GM19463 (cell line): Measurements from ENCODE around the gene CRYBA2.
A peak's percentile ranks its signal among the peaks of the same experiment; 100 is the strongest.

ENCODE experiments used
- ATAC-seq: cut with Tn5 transposase; IDR thresholded peaks from one replicate; pipeline ENCODE4 v1.9.1; 2021; ENCODE audit warnings: mild to moderate bottlenecking, moderate library complexity; ENCODE audit not compliant: unreplicated experiment

CRYBA2 gene

GRCh38 chr2:218999881-219000568 is 6.8 kb upstream of the CRYBA2 start:
- no peak for ATAC-seq

- no peak for ATAC-seq
Observed at GRCh38 chr2:218999021-218999880, 6.0 kb upstream of the CRYBA2 start.

GRCh38 chr2:218998414-218999002 is 5.3 kb upstream of the CRYBA2 start:
- no peak for ATAC-seq

GRCh38 chr2:218997731-218998130 is 4.5 kb upstream of the CRYBA2 start:
- ATAC-seq: no peak

- ATAC-seq: no peak
Observed at GRCh38 chr2:218996937-218997336, 3.7 kb upstream of the CRYBA2 start.

DNA sequence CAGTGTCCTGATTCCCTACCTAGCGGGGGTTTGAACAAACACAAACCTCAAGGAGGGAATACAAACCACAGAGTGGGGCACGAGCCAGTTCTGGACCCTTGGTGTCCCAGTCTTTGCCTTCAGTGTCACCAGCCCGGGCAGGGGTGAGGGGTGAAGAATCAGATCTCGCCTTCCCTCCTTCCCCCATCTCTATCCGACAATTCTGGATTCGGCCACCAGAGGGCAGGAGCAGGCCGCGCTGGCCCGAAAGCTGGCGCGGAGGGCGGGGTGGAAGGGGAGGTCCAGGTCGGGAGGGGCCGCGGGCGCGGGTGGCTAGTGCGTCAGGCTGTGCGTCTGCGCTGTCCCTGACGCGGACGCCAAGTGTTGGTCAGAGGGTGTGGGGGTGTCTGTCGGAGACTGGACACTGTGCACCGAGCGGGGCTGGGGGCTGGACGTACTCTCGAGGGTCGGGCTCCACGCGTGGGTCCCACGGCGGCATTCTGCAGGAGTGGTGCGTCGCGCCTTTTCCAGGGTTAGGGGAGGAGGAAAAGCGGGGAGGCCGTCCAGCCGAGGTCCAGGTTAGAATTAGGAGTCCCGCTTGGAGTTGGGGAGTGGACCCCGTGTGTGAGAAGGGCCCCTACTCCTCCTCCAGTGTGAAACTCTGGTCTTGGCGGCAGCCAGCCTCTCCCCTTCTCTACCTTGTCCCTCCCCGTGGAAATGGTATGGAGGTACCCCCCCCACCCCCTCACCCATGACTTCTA is 2.9 kb upstream of the CRYBA2 start:
- ATAC-seq: peak; percentile 79

DNA sequence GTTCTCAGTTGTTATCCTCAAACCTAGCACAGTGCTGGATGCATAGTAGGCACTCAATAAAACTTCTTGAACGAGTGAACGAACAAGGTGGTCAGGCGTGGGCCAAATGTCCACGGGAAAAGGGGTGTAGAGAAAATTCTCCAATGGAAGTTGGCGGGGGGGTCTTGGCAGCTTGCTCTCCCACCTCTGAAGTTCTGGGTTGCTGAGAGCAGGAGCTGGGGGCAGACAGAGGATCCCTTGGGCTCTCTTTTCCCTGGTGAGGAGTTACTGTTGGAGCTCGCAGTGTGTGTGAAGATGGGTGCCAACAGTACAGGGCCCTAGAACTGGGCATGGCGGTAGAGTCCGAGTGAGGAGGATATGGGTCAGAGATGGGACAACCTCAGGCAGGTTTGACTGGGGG is 2.3 kb upstream of the CRYBA2 start:
- no peak for ATAC-seq

DNA sequence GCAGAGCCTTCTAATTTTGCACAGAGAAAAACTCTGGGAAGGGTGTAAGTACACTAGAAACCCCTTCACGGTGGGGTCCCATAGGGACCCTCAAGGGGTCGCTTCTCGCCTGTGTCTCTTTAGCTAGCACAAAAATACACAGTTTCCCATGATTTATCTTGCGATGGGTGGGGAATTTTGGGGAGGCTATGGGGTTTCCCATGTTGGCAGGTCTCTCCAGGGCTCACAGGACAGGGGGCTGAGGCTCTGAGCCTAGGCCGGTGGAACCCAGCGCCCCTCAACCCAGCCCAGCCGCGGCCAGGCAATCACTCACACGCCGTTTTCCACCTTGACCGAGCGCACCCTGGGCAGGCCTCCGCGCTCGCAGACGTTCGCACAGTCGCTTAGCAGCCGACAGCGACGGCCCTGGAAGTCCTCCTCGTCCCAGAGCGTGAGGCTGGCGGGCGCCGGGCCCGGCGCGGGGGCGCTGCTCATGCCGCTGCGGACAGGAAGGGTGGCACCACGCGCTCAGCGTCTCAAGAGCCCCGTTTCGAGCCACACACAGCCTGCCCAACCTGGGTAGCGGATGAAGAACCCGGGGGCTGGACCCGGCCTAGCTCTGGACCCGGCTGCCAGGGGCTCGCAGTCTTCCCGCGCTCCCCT is 398 bp downstream of the CRYBA2 start:
- no peak for ATAC-seq

GRCh38 chr2:218992196-218992595 is 1.0 kb downstream of the CRYBA2 start:
- ATAC-seq: no peak

- no peak for ATAC-seq
Observed at GRCh38 chr2:218991674-218992168, 1.5 kb downstream of the CRYBA2 start.

DNA sequence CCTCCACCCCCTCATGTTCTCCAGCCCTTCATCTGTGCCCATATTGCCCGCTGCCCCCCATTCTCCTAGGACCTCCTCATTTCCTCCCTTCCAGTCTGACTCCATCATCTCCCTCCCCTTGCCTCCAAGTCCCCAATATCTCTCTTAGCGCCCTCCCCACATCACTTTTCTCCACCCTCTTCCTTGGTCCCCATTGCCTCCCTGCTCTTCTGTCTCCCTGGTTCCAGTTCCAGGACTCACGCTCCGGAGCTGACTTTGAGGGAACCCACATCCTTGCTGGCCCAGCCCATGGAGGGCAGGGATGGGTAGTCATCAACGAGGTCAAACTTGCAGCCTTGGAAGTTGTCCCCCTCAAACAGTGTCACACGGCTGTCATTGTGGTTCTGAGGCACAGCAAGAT is 2.6 kb downstream of the CRYBA2 start:
- ATAC-seq: no peak

- no peak for ATAC-seq
Observed at GRCh38 chr2:218990052-218990451, 3.2 kb downstream of the CRYBA2 start.

DNA sequence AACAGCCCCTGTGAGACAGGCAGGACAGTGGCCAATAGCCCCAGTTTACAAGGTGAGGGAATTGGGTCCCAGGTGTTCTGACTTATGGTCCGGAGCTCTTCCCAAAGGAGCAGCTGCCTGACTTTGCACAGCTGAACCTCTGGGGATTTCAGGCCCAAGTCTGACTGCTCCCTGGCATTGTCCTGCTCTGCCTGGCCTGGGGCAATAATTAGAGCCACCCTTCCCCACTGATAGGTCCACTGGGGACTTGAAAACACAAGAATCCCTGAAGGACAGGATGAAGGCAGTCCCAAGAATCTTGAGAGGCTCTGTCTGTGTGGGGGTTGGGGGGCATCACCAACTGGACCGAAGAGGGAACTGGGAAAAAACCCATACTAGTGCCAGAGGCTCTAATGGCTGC is 4.6 kb downstream of the CRYBA2 start:
- no peak for ATAC-seq

DNA sequence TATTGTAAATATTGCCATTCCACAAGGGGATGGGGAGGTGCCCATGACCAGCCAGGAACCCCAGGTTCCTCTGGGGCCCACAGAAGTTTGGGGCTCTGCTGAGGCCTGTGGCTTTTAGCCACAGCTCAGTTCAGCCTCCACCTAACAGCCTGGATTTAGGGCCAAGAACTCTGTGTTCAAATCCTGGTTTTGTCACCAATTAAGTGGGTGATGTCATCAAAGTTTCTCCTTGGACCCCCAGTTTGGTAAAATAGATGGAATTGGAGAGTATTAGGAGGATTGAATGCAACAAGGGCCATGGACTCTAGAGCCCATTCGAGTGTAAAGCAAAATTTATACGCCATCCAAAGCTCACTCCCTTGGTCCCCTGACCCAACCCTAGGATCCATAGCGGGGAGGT is 5.1 kb downstream of the CRYBA2 start:
- no peak for ATAC-seq

GRCh38 chr2:218986148-218986761 is 7.0 kb downstream of the CRYBA2 start:
- ATAC-seq: no peak

DNA sequence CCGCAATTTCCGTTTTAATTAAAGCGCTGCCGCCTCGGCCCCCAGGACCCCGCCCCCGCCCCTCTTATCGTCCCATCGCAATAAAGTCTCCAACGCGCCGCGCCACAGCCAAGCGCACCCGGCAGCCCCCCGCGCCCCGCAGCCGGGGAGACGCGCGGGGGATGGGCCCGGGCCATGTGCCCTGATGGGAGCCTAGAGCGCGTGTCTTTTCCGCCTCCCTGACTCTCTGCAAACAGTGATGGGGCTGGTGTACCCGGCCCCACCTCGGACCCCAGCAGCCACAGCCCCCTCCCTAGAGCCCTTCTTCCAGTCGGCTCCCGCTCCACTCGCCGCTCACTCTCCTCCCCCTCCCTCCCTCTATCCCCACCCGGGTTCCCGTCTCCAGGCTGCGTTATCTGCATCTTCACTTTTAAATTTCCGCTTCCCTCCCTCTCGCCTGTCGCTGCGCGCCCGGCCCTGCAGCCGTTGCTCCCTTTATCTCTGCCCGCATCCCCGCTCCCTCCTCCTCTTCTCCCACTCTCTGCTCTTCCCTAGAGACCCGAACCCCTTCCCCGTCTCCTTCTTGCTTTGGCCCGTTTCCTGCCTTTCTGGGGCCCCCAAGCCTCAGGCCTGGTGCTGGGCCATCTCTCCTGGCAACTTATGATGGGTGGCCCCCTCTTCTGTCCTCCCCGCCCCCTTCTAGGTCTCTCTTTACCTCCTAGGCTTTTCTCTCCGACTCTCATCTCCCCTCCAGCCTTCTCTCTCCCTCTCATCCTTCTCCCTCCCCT is 7.7 kb downstream of the CRYBA2 start:
- no peak for ATAC-seq

DNA sequence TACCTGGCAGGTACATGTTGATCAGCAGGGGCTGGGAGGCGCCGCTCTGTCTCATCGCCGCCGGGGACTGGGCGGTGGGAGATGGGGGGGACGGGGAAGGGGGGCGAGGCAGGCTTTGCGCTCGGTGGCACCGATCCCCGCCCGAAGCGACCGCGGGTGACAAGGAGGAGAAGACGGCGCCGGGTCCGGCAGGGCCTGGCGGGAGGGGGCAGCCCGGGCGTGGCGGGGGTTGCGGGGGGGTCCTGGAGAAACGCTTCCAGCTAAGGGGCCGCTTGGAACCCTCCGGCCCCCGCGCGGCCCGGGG is 8.2 kb downstream of the CRYBA2 start, which contains the start of gene FEV:
TSS of gene FEV (minus strand) at position 164 of the 304 bp plus-strand sequence. CDS start at position 55, 109 bp downstream.
- ATAC-seq: no peak

DNA sequence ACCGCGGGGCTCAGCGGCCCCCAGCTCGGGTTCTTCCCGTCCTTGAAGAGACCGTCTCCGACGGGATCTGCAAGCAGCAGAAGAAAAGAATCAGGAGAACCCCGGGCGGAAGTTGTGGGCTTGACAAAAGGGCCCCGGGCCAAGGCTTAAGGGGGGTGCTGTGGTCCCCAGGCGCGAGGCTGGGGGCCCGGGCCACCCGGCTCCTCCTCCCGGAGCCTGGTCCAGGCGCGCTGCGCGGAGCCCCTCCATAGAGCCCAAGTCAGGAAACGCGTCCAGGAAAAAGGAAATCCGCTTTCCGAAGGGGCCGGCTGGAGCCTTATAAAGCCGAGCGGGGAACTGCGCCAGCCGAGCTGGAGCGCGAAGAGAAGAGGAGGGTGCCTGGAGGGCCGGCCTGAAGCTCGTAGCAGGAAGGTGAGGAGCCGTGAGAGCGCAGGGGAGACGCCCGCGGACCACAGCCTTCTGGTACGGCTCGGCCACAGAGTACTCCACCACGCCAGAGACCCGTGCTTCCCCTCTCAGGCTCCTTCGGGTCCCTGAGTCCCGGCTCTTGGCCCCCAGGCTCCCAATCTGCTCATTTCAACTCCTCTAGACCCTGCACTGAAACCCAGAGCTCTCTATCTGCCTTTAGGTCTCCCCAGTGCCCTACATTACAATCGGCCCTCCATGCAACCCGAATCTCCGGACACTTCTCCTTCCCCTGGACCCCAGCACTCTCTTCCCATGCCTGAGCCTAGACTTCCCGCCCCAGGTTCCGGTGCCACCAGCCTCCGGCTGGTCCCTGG is 8.8 kb downstream of the CRYBA2 start:
- ATAC-seq: no peak

DNA sequence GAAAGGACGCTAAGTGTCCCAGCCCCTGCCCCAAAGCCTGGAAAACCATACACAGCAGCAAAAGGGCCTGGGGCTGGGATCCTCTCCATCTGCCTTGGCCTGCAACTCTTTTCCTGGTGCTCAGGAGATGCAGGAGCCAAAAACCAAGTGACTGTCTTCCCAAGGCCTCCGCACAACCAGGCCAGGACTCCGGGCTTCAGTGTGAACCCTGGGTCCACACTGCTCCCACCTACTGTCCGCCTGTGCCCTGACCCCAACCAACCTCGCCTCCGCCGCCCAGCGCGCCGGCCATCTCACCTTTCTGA is 9.3 kb downstream of the CRYBA2 start:
- ATAC-seq: no peak
